Measurements from ENCODE around the gene PTPRM.

The PTPRM gene

GRCh38 chr18:7668392-7668791 lies 101.3 kb downstream of the PTPRM start:
- no peak for DNase-seq (ENCODE audit: low read depth in 3 of 3)

- no peak for DNase-seq (ENCODE audit: low read depth in 3 of 3)
These were observed 102.2 kb downstream of the PTPRM start for GRCh38 chr18:7669361-7669760.

GRCh38 chr18:7671105-7671504 lies 104.0 kb downstream of the PTPRM start:
- DNase-seq (ENCODE audit: low read depth in 3 of 3): no peak

GRCh38 chr18:7676253-7676873 lies 109.2 kb downstream of the PTPRM start:
- DNase-seq (ENCODE audit: low read depth in 3 of 3): no peak

- no peak for DNase-seq (ENCODE audit: low read depth in 3 of 3)
These were observed 109.9 kb downstream of the PTPRM start for GRCh38 chr18:7677001-7677400.

GRCh38 chr18:7677424-7677823 lies 110.3 kb downstream of the PTPRM start:
- no peak for DNase-seq (ENCODE audit: low read depth in 3 of 3)

GRCh38 chr18:7678389-7678788 lies 111.3 kb downstream of the PTPRM start:
- no peak for DNase-seq (ENCODE audit: low read depth in 3 of 3)

GRCh38 chr18:7678801-7679200 lies 111.7 kb downstream of the PTPRM start:
- DNase-seq (ENCODE audit: low read depth in 3 of 3): no peak

- DNase-seq (ENCODE audit: low read depth in 3 of 3): no peak
These were observed 114.2 kb downstream of the PTPRM start for GRCh38 chr18:7681298-7681697.

GRCh38 chr18:7682321-7682720 lies 115.2 kb downstream of the PTPRM start:
- DNase-seq (ENCODE audit: low read depth in 3 of 3): no peak

- DNase-seq (ENCODE audit: low read depth in 3 of 3): no peak
These were observed 116.6 kb downstream of the PTPRM start for GRCh38 chr18:7683753-7684152.

GRCh38 chr18:7684357-7684756 lies 117.2 kb downstream of the PTPRM start:
- DNase-seq (ENCODE audit: low read depth in 3 of 3): no peak

- no peak for DNase-seq (ENCODE audit: low read depth in 3 of 3)
These were observed 117.8 kb downstream of the PTPRM start for GRCh38 chr18:7684966-7685365.

- DNase-seq (ENCODE audit: low read depth in 3 of 3): no peak
These were observed 119.2 kb downstream of the PTPRM start for GRCh38 chr18:7686278-7686677.

- no peak for DNase-seq (ENCODE audit: low read depth in 3 of 3)
These were observed 121.5 kb downstream of the PTPRM start for GRCh38 chr18:7688580-7688979.

- no peak for DNase-seq (ENCODE audit: low read depth in 3 of 3)
These were observed 124.1 kb downstream of the PTPRM start for GRCh38 chr18:7691206-7691605.

GRCh38 chr18:7696780-7697179 lies 129.7 kb downstream of the PTPRM start:
- no peak for DNase-seq (ENCODE audit: low read depth in 3 of 3)

GRCh38 chr18:7697306-7697705 lies 130.2 kb downstream of the PTPRM start:
- no peak for DNase-seq (ENCODE audit: low read depth in 3 of 3)

GRCh38 chr18:7711495-7711894 lies 144.4 kb downstream of the PTPRM start:
- DNase-seq (ENCODE audit: low read depth in 3 of 3): no peak

GRCh38 chr18:7720395-7720794 lies 153.3 kb downstream of the PTPRM start:
- no peak for DNase-seq (ENCODE audit: low read depth in 3 of 3)

GRCh38 chr18:7721532-7721931 lies 154.4 kb downstream of the PTPRM start:
- no peak for DNase-seq (ENCODE audit: low read depth in 3 of 3)

- no peak for DNase-seq (ENCODE audit: low read depth in 3 of 3)
These were observed 155.8 kb downstream of the PTPRM start for GRCh38 chr18:7722955-7723354.

GRCh38 chr18:7723558-7723957 lies 156.4 kb downstream of the PTPRM start:
- DNase-seq (ENCODE audit: low read depth in 3 of 3): no peak

- no peak for DNase-seq (ENCODE audit: low read depth in 3 of 3)
These were observed 158.4 kb downstream of the PTPRM start for GRCh38 chr18:7725473-7725872.

All from stimulated activated CD4-positive, alpha-beta T cell treated with anti-CD3 and anti-CD28 coated beads, TNF-alpha, amount 100 ng/mL, for 4 hours (primary cell).